Mesothelial cell of epicardium (in vitro differentiated cells): ENCODE results near the gene KICS2. TPM values are rescaled to one million over a fixed set of nuclear protein-coding genes. Genes with fewer than 3 reads are reported as not detected.

Experiments used
- DNase-seq, 2 experiments: peaks; one replicate each; pipeline ENCODE4 v3.0.0; 2021; ENCODE audit warnings: low spot score in 2 of 2; ENCODE audit not compliant: unreplicated experiment in 2 of 2
- H3K27ac Mint-ChIP-seq: 2 replicates; pipeline ENCODE4 v1.8.0; 2021; ENCODE audit warnings: mixed read lengths
- H3K27me3 Mint-ChIP-seq: 2 replicates; pipeline ENCODE4 v1.8.0; 2021; ENCODE audit warnings: low read depth, mixed read lengths
- H3K36me3 Mint-ChIP-seq: 2 replicates; pipeline ENCODE4 v1.8.0; 2021; ENCODE audit warnings: mixed read lengths
- H3K4me1 Mint-ChIP-seq: 2 replicates; pipeline ENCODE4 v1.8.0; 2021; ENCODE audit warnings: mixed read lengths
- H3K4me3 Mint-ChIP-seq: 2 replicates; pipeline ENCODE4 v1.8.0; 2021; ENCODE audit warnings: mild to moderate bottlenecking, moderate library complexity, mixed read lengths
- H3K9me3 Mint-ChIP-seq: 2 replicates; pipeline ENCODE4 v1.8.0; 2021; ENCODE audit warnings: mixed read lengths
- CTCF ChIP-seq: fragments of 200-600 bp; sonication (generic); IDR thresholded peaks from one replicate; pipeline ENCODE4 v1.5.0; 2021; ENCODE audit warnings: antibody characterized with exemption; ENCODE audit not compliant: unreplicated experiment
- total RNA-seq: library from RNA; stranded (reverse); gene quantifications from 3 replicates; pipeline ENCODE4 v1.2.1, GENCODE V29; 2021

Gene KICS2
- total RNA-seq, 1 donor from 2014 or later = 7.2 TPM

GRCh38 chr12:64243809-64244208 lies 21.7 kb upstream of the KICS2 start:
- Mint-ChIP-seq H3K27ac (no peak overlapping the region), H3K27me3 (peaks cover 7% of the 10 kb centered on the region), H3K9me3 (peaks cover 12% of the 10 kb centered on the region), H3K4me3 (no peak overlapping the region), H3K36me3 (no peaks in the 10 kb centered on the region), H3K4me1 (no peaks in the 10 kb centered on the region)
- no peak for TF ChIP-seq CTCF
- DNase-seq = no peak

GRCh38 chr12:64240781-64241180 lies 18.7 kb upstream of the KICS2 start:
- no peak for DNase-seq
- H3K27me3 Mint-ChIP-seq = peaks cover 7% of the 10 kb centered on the region
- no peaks in the 10 kb centered on the region for H3K4me1 Mint-ChIP-seq
- TF ChIP-seq CTCF = no peak
- H3K9me3 Mint-ChIP-seq = no peaks in the 10 kb centered on the region
- no peak overlapping the region for H3K4me3 Mint-ChIP-seq
- H3K27ac Mint-ChIP-seq = no peak overlapping the region
- H3K36me3 Mint-ChIP-seq = no peaks in the 10 kb centered on the region

DNA sequence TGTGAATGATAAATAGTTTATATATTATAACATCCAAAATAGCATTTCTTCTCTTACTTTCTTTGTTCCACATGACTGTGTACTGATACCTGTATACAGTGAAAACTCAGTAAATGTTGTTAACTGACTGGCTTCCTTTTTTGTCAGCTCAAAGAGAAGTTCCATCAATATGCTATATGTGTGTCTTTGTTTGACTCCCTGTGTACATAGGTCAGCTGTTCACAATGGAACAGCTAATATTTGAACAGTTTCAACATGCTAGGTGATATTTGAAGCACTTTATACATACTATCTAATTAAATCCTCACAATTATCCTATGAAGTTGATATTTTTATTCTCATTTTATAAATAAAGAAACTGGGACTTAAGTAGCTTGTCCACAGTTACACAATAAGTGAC lies 15.3 kb upstream of the KICS2 start:
- no peak overlapping the region for H3K4me3 Mint-ChIP-seq
- no peak overlapping the region for H3K27ac Mint-ChIP-seq

GRCh38 chr12:64236549-64236948 lies 14.5 kb upstream of the KICS2 start:
- no peak for TF ChIP-seq CTCF
- Mint-ChIP-seq H3K4me1 (no peaks in the 10 kb centered on the region), H3K27ac (no peak overlapping the region), H3K27me3 (no peaks in the 10 kb centered on the region), H3K9me3 (no peaks in the 10 kb centered on the region), H3K36me3 (no peaks in the 10 kb centered on the region), H3K4me3 (no peak overlapping the region)
- DNase-seq = no peak

More for the DNA sequence above, 15.3 kb upstream of the KICS2 start:
- DNase-seq = no peak
- no peaks in the 10 kb centered on the region for H3K36me3 Mint-ChIP-seq
- H3K9me3 Mint-ChIP-seq = no peaks in the 10 kb centered on the region
- H3K27me3 Mint-ChIP-seq = peaks cover 2% of the 10 kb centered on the region
- TF ChIP-seq CTCF = no peak
- H3K4me1 Mint-ChIP-seq = no peaks in the 10 kb centered on the region

DNA sequence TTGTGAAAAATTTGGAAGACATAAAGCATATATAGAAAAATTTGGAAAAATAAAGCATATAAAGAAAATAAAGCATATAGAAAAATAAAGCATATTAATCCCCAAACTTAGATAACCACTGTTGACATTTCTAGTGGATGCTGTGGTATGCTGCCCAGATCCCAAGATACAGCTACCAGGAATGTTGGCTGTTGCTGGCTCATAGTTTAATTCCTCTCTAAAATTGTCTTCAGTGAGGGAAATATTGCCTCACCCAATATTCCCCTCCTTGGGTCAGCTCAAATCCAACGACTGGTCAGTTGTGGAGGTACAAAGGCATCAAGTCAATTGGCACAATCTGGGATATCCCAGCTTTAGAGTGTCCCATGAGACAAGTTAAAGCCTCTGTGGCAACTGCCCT lies 10.1 kb upstream of the KICS2 start:
- TF ChIP-seq CTCF = no peak

DNA sequence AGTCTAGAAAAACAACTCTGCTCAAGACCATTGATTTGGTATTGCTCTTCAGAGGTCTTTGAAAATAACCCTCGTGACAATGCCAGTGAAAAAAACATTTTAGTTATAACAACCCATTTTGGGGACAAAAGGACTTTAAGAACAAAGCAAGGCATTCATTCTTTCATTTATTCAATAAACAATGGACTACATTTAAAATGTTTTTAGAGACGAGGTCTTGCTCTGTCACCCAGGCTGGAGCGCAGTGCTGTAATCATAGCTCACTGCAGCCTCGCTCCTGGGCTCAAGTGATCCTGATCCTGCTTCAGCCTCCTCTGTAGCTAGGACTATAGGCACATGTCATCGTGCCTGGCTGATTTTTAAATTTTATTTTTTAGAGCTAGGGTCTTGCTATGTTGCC lies 7.7 kb upstream of the KICS2 start:
- Mint-ChIP-seq H3K27me3 (peaks cover 15% of the 10 kb centered on the region), H3K27ac (no peak overlapping the region), H3K36me3 (no peaks in the 10 kb centered on the region), H3K9me3 (peaks cover 4% of the 10 kb centered on the region), H3K4me1 (no peaks in the 10 kb centered on the region), H3K4me3 (no peak overlapping the region)
- DNase-seq = no peak
- TF ChIP-seq CTCF = no peak

More for the DNA sequence above, 10.1 kb upstream of the KICS2 start:
- Mint-ChIP-seq H3K27me3 (peaks cover 3% of the 10 kb centered on the region), H3K27ac (no peak overlapping the region), H3K9me3 (peaks cover 4% of the 10 kb centered on the region), H3K4me1 (no peaks in the 10 kb centered on the region), H3K4me3 (no peak overlapping the region), H3K36me3 (no peaks in the 10 kb centered on the region)
- no peak for DNase-seq
